GM04504 (cell line): ENCODE results near the gene ZNF335.

Source experiments
- DNase-seq: peaks from one replicate; pipeline ENCODE4 v3.0.0-alpha.2; 2012; ENCODE audit warnings: low read depth

ZNF335 gene, protein sequence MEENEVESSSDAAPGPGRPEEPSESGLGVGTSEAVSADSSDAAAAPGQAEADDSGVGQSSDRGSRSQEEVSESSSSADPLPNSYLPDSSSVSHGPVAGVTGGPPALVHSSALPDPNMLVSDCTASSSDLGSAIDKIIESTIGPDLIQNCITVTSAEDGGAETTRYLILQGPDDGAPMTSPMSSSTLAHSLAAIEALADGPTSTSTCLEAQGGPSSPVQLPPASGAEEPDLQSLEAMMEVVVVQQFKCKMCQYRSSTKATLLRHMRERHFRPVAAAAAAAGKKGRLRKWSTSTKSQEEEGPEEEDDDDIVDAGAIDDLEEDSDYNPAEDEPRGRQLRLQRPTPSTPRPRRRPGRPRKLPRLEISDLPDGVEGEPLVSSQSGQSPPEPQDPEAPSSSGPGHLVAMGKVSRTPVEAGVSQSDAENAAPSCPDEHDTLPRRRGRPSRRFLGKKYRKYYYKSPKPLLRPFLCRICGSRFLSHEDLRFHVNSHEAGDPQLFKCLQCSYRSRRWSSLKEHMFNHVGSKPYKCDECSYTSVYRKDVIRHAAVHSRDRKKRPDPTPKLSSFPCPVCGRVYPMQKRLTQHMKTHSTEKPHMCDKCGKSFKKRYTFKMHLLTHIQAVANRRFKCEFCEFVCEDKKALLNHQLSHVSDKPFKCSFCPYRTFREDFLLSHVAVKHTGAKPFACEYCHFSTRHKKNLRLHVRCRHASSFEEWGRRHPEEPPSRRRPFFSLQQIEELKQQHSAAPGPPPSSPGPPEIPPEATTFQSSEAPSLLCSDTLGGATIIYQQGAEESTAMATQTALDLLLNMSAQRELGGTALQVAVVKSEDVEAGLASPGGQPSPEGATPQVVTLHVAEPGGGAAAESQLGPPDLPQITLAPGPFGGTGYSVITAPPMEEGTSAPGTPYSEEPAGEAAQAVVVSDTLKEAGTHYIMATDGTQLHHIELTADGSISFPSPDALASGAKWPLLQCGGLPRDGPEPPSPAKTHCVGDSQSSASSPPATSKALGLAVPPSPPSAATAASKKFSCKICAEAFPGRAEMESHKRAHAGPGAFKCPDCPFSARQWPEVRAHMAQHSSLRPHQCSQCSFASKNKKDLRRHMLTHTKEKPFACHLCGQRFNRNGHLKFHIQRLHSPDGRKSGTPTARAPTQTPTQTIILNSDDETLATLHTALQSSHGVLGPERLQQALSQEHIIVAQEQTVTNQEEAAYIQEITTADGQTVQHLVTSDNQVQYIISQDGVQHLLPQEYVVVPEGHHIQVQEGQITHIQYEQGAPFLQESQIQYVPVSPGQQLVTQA (N-terminal part only)

DNA sequence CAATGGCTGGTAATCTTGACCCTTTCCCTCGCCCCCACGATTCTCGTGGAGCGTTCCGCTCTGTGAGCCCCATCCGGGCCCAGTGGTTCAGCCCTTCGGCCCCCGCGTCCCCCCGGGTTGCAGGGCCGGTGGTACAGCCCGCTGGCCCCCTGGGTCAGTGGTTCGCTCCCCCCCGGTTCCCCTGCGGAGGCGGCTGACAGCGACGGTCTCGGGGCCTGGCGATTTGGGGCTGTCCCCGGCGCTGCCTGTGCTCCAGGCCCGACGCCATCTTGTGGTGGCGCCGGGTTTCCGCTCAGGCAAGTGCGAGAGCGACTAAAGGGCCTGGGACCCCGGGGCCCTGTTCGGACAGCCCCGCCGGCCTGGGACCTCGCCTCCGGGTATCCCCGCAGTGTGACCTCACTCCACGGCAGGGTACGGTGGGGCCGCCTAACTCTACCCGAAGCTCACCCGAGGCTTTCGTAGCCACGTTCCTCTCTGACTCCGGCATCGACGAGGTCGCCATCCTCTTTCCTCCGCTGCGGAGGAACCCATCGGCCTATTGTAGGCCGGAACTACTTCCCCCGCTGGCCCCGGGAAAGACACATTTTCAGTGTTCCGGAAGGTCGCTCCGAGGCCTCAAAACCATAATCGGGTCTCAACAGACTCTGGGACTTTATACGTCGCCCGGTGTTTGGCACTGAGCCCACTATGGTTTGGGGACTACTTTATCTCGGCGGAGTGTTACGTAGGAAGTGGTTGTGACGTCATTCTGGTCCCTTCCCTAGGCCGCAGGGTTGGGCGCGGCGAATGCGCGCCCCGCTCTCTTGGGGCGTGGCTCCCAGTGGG, at the start of gene ZNF335:
Gene ZNF335 (minus strand): TSS at position 529 of the 825 bp plus-strand sequence. CDS start 793 bp downstream, outside the sequence.
- peak; percentile 94 for DNase-seq

DNA sequence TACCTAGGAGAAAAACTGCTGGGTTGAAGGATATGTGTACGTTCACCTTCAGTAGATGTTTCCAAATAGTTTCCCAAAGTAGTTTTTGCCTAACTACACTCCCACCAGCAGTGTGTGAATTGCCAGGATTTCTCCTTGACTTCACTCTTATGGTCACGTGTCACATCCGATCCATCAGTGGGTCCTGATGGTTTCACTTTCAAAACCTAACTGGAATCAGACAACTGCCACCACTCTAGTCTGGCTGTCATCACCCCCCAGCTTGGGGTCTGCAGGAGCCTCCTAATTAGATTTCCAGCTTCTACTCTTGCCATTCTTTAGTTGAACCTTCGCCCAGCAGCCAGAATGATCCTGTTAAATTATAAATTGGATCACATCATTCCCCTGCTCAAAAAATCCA, 48.6 kb upstream of the ZNF335 start:
- no peak for DNase-seq

DNA sequence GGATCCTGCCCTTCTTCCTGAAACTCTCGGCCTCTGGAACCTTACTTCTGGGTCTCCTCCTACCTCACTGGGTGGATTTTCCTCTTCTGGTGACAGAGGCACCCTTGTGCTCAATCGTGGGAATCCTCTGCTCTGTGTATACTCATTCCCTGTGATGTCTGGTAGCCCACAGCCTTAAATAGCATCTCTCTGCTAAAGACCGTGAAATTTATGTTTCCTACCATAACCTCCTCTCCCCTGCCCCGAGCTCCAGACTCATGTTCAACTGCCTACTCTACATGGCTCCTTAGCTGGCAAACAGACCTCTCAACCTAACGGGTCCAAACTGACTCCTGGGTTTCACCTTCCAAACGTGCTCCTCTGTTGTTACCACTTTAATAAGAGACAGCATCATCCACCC, 46.6 kb upstream of the ZNF335 start:
- no peak for DNase-seq

DNA sequence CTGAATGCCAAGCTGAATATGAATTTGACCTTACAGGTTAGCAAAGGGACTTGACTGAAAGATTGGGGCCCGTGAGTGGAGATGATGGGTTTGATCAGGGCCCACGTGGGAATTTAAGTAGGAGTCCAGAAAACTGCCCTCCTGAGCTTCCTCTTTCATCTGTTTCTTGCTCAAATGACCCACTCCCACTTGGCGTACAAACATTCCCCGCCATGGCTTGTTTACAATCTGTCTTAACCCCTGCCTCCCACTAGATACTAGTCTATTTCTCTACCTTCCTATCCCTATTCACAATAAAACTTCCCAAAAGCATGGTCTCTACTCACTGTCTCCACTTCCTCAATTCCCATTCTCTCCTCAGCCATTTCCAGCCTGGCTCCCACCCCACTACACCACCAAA, 46.1 kb upstream of the ZNF335 start:
- DNase-seq = no peak

DNA sequence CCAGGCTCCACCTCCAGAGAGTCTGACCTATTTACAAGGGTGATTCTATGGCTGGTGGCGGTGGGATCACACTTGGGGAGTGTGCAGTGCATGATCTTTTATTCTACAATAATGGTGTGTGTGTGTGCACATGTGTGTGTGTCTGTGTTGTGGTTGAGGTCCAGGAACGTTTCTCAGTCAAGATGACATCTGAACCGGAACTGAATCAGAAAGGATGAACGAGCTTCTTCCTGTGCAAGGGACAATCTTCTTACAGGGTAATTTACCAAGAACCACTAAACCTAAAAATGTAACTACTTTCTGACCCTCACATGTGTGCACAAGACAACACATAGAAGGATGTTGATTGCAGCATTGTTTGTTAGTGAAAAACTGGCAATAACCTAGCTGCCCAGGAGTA, 45.3 kb upstream of the ZNF335 start:
- DNase-seq = no peak

DNA sequence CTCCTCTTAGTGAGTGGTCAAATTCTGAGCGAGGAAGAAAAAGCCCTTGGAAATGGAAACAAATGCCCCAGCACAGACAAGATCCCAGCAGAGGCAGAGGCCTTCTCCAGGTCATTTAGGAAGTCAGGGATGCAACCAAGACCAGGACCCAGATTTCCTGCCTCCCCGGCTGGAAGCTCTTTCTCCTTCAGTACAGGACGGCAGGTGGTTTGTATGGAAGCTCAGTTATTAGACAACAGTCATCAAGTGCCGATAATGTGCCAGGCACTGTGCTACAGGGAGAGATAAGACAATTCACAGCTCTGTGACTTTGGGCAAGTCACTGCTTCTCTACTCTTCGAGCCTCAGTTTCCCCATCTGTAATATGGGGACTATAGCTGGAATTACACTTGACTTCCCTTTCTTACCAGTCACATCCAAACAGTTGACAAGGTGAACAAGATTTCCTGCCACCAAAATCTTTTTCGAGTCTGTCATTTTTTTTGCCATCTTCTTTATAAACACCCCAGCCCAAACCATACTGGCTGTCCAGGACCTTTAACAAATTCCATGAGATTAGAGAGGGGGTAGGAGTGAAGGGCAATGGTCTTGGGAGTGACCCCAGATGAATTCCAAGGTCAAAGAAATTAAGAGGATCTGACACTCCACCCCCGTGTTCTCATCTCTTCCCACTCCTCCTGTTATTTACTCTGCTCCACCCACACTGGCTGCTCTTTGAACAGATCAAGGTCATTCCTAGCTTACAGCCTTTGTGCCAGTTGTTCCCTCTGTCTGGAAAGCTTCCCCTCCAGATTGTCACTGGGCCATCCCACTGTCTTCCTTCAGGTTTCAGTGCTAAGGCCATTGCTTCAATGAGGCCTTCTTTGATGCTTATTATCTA, 42.8 kb upstream of the ZNF335 start:
- no peak for DNase-seq

DNA sequence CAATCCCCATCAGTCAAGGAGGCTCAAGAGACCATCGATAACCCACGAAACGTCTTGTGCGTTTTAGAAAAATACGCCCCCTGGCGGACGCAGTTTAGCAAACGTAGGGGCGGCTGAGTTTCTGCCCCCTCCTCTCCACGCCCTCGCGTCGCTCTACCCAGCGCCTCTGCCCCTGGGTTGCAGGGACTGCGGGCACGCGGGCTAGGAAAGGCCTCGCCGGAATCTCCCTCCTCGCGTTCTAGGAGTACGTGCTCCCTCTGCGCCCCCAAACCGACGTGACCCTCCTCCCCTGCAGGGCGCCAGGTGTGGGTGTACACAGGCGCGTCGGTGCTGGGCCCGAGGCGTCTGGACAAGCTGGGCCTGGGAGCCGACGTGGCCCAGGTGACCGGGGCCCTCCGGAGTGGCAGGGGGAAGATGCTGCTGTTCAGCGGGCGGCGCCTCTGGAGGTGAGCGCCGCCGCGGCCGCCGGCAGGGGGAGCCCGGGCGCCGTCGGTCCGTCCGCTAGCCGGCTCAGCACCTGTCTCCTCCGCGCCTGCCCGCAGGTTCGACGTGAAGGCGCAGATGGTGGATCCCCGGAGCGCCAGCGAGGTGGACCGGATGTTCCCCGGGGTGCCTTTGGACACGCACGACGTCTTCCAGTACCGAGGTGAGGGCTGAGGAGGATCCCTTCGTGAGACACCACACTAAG, 42.0 kb upstream of the ZNF335 start:
- no peak for DNase-seq

DNA sequence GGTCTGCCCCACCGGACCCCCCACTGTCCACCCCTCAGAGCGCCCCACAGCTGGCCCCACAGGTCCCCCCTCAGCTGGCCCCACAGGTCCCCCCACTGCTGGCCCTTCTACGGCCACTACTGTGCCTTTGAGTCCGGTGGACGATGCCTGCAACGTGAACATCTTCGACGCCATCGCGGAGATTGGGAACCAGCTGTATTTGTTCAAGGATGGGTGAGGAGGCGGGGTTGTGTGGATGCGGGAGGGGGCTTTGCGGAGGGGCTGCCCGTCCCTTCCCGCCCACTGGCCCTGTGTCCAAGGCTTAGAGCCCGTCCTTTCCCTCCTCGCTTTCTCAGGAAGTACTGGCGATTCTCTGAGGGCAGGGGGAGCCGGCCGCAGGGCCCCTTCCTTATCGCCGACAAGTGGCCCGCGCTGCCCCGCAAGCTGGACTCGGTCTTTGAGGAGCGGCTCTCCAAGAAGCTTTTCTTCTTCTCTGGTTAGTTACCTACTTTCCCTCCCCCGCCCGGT, 41.4 kb upstream of the ZNF335 start:
- DNase-seq = no peak

DNA sequence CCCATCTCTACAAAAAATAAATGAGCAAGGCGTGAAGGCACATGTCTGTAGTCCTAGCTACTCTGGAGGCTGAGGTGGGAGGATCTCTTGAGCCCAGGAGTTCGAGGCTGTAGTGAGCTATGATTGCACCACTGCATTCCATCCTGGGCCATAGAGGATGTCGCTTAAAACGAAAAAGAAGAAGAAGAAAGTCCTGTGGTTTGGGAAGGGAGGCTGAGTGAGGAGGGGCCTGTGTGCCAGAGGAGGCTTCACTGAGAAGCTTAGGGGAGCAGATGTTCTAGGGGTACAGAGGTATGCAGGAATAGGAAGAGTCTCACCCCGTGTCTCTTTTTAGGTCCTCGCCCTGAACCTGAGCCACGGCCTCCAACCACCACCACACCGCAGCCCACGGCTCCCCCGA, 40.9 kb upstream of the ZNF335 start:
- no peak for DNase-seq

DNA sequence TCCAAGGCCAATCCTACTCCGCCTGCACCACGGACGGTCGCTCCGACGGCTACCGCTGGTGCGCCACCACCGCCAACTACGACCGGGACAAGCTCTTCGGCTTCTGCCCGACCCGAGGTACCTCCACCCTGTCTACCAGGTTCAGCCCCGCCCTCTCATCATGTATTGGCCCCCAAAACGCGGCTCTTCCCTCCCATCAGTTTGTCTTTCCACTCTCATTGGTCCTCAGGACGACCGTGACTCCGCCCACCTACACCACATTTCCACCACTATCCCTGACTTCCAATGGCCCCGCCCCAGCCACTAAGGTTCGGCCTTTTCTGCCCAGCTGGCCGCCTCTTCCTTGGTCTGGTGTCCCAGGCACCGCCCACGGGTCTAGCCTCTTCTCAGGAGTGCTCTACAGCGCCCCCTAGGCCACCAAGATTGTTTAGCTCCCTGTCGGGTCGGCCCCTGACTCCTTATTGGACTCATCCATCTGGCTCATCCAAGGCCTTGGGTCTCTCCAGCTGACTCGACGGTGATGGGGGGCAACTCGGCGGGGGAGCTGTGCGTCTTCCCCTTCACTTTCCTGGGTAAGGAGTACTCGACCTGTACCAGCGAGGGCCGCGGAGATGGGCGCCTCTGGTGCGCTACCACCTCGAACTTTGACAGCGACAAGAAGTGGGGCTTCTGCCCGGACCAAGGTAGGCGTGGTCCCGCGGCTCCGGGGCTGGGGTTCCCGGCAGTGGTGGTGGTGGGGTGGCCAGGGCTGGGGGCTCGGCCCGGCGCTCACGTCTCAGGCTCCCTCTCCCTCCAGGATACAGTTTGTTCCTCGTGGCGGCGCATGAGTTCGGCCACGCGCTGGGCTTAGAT, 39.9 kb upstream of the ZNF335 start:
- DNase-seq = no peak

DNA sequence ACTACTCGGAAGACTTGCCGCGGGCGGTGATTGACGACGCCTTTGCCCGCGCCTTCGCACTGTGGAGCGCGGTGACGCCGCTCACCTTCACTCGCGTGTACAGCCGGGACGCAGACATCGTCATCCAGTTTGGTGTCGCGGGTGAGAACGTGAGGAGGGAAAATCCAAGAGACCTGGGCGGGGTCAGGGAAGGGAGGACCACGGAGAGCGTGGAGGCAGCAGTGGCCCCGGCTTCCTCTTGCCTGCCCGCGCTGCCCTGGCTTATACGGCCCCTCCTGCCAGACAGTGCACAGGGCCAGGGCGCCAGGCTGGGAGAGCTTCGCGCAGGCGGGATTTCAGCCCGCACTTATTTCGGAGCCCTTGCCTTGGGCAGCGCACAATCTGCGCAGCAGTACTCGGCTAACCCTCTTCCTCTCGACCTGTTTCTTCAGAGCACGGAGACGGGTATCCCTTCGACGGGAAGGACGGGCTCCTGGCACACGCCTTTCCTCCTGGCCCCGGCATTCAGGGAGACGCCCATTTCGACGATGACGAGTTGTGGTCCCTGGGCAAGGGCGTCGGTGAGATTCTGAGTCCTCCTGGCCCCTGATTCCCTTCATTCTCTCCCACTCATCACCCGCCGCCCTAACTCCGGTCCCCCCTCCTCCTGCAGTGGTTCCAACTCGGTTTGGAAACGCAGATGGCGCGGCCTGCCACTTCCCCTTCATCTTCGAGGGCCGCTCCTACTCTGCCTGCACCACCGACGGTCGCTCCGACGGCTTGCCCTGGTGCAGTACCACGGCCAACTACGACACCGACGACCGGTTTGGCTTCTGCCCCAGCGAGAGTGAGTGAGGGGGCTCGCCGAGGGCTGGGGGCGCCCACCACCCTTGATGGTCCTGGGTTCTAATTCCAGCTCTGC, 38.7 kb upstream of the ZNF335 start:
- no peak for DNase-seq

DNA sequence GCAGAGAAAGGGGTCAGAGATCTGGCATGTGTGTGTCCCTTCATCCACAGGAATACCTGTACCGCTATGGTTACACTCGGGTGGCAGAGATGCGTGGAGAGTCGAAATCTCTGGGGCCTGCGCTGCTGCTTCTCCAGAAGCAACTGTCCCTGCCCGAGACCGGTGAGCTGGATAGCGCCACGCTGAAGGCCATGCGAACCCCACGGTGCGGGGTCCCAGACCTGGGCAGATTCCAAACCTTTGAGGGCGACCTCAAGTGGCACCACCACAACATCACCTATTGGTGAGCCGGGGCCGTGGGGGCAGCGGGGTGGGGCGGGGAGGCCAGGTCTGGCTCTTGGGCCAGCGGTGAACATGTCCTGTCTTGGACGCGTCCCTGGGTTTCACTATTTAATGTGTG, 37.8 kb upstream of the ZNF335 start:
- DNase-seq = no peak

DNA sequence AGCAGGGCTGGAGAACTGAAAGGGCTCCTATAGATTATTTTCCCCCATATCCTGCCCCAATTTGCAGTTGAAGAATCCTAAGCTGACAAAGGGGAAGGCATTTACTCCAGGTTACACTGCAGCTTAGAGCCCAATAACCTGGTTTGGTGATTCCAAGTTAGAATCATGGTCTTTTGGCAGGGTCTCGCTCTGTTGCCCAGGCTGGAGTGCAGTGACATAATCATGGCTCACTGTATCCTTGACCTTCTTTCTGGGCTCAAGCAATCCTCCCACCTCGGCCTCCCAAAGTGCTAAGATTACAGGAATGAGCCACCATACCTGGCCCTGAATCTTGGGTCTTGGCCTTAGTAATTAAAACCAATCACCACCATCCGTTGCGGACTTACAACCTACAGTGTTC, 35.7 kb upstream of the ZNF335 start:
- no peak for DNase-seq

DNA sequence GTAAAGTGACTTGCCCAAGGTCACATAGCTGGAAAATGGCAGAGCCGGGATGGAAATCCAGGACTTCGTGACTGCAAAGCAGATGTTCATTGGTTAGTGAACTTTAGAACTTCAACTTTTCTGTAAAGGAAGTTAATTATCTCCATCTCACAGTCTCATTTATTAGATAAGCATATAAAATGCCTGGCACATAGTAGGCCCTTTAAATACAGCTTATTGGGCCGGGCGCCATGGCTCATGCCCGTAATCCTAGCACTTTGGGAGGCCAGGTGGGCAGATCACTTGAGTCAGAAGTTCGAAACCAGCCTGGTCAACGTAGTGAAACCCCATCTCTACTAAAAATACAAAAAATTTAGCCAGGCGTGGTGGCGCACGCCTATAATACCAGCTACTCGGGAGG, 35.0 kb upstream of the ZNF335 start:
- DNase-seq = no peak

DNA sequence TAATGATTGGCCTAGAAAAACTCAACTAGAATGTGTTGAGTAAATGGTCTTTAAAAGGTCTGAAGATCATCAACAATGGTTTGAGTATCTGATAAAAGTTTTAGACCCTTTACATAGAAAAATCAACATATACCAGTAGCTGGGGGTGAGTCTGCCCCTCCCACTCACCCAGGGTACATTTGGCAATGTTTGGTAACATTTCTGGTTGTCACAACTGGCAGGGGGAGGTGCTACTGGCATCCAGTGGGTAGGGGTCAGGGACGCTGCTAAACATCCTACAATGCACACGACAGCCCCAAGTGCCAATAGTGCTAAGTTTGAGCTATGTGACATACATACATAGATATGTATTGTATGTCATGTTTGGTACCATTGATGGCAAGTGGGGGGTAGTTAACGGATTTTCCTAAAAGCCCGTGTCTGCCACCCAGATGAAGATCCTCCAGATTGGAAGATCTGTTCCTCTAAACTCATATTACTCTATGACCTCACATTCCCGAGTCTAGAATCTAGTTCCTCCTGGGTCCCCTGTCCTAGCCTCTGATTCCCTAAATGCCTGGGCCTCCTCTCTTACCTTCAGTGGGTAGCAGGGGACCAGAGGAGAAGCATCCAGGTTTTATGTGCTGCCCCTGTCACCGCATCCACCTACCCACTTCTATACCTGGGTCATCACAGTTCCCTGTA, 34.2 kb upstream of the ZNF335 start:
- no peak for DNase-seq

DNA sequence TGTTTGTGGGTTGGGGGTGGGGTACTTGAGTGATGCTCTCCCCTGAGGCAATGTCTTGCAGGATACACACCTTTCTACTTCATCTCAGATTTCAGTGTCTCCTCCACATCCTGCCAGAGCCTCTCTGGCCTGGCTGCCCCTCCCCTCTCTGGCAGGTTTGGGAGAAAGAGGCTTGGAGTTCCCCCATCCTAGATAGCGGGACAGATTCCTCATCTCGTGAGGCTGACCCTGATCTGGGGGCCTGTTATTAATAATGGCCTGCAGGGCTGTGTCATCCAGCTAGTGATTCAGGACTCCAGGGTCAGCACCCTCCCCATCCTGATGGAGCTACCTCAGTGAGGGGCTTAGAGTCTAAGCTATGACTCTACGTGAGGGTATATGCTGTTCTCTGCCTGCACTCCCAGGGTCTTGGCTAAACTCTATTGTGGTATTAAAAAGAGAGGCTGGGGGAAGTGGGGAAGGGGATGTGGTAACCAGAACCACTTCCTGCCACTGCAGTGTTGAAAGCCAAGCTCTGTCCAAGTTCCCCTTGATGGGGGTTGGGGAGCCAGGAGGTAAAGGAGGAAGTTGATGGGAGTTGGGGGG, 33.0 kb upstream of the ZNF335 start:
- DNase-seq = no peak

DNA sequence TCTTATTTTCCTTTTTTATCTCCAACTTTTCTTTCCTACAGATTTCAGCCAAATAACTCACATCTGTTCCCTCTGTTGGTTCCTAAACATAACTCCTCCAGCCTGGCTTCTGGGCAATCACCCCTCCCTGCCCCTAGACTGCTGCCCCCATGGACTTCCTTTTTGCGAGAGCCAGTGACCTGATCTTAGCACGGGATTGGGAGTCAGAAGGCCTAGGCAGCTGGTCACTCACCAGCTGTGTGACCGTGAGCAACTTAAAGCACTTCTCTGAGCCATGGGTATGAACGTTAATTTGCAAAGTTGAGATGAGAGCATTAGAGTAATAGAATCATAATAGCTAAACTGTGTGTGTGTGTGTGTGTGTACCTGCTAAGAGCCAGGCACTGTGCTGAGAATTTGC, 32.2 kb upstream of the ZNF335 start:
- DNase-seq = no peak
